C4-2B (cell line): Measurements from ENCODE around the gene LRRC8B.

ENCODE experiments used
- H3K27ac ChIP-seq: fragments of 450-650 bp; 2 replicates; pipeline ENCODE4 v1.5.1; 2017
- CTCF ChIP-seq: fragments of 450-650 bp; conservative IDR thresholded peaks from 2 replicates; pipeline ENCODE4 v1.5.1; 2017; ENCODE audit warnings: mild to moderate bottlenecking
- ZFX ChIP-seq: fragments of 450-650 bp; IDR thresholded peaks from 2 replicates; pipeline ENCODE4 v1.6.1; 2017

Gene LRRC8B

GRCh38 chr1:89545264-89546038 is 20.8 kb downstream of the LRRC8B start:
- no peak for TF ChIP-seq CTCF
- no peak for TF ChIP-seq ZFX
- H3K27ac ChIP-seq, result no peak overlapping the region

- no peak for TF ChIP-seq ZFX
- TF ChIP-seq CTCF, result no peak
- H3K27ac ChIP-seq, result no peak overlapping the region
These were observed 21.7 kb downstream of the LRRC8B start for GRCh38 chr1:89546082-89546889.

- TF ChIP-seq CTCF (no peak), ZFX (no peak)
- H3K27ac ChIP-seq, result no peak overlapping the region
These were observed 22.4 kb downstream of the LRRC8B start for GRCh38 chr1:89546934-89547562.

GRCh38 chr1:89547563-89548116 is 23.0 kb downstream of the LRRC8B start:
- TF ChIP-seq ZFX (no peak), CTCF (no peak)
- no peak overlapping the region for H3K27ac ChIP-seq

- TF ChIP-seq ZFX, result no peak
- no peak for TF ChIP-seq CTCF
- no peak overlapping the region for H3K27ac ChIP-seq
These were observed 23.7 kb downstream of the LRRC8B start for GRCh38 chr1:89548122-89548857.

- TF ChIP-seq CTCF (no peak), ZFX (no peak)
- no peak overlapping the region for H3K27ac ChIP-seq
These were observed 26.4 kb downstream of the LRRC8B start for GRCh38 chr1:89550995-89551394.
